IMR-90 (cell line): ENCODE data around the gene UGT1A4. TPM values are rescaled to one million over a fixed set of nuclear protein-coding genes. Genes with fewer than 3 reads are reported as not detected.

ENCODE experiments used
- ATAC-seq: fragments of 200-7000 bp; cut with Tn5 transposase; 2 replicates; pipeline ENCODE4 v1.9.1; 2020; ENCODE audit warnings: low read depth, mild to moderate bottlenecking, moderate library complexity
- BruUV-seq: library from RNA; stranded (reverse); fragments of 400-500 nt; replicated peaks from 2 replicates; lab custom pipeline; 2021; lab: Mats Ljungman, UMichigan
- CTCF ChIA-PET: fragments of 300-600 bp; formaldehyde crosslinking; extraction: SDS; loops from one replicate; lab custom pipeline; 2021; ENCODE audit warnings: antibody characterized with exemption; lab: Yijun Ruan, JAX
- POLR2A ChIA-PET: fragments of 300-600 bp; sonication (Branson Sonifier 250); formaldehyde crosslinking; loops from one replicate; lab custom pipeline; 2022; ENCODE audit warnings: antibody characterized with exemption; ENCODE audit not compliant: unreplicated experiment; lab: Charles Lee
- DNase-seq: peaks from one replicate; pipeline ENCODE4 v3.0.0; 2013
- H2AFZ ChIP-seq: replicated peaks from 2 replicates; pipeline ENCODE3; 2013; ENCODE audit warnings: low read length, mild to moderate bottlenecking; ENCODE audit not compliant: poor library complexity
- H2AK5ac ChIP-seq: 2 replicates; pipeline ENCODE4 v1.6.1; 2013; ENCODE audit warnings: low read depth, low read length, inconsistent platforms
- H2AK9ac ChIP-seq: replicated peaks from 2 replicates; pipeline ENCODE3; 2013; ENCODE audit warnings: mild to moderate bottlenecking, low read depth, low read length, moderate library complexity; ENCODE audit not compliant: poor library complexity
- H2BK120ac ChIP-seq: 2 replicates; pipeline ENCODE4 v1.6.1; 2013; ENCODE audit warnings: low read depth, low read length, inconsistent platforms
- H2BK15ac ChIP-seq: 3 replicates; pipeline ENCODE4 v1.6.1; 2013; ENCODE audit warnings: low read depth, low read length, inconsistent platforms
- H2BK20ac ChIP-seq: 2 replicates; pipeline ENCODE4 v1.6.1; 2013; ENCODE audit warnings: low read depth, mild to moderate bottlenecking, inconsistent platforms, low read length, moderate library complexity
- H2BK5ac ChIP-seq: 2 replicates; pipeline ENCODE4 v1.6.1; 2013; ENCODE audit warnings: mild to moderate bottlenecking, low read depth, low read length, inconsistent platforms; ENCODE audit not compliant: poor library complexity, severe bottlenecking
- H3K14ac ChIP-seq: replicated peaks from 2 replicates; pipeline ENCODE4 v1.6.1; 2013; ENCODE audit warnings: low read depth, low read length, inconsistent platforms
- H3K18ac ChIP-seq: 2 replicates; pipeline ENCODE4 v1.6.1; 2013; ENCODE audit warnings: low read depth, low read length, control low read depth
- H3K23ac ChIP-seq: 2 replicates; pipeline ENCODE4 v1.6.1; 2013; ENCODE audit warnings: low read depth, low read length, inconsistent platforms
- H3K27ac ChIP-seq: 2 replicates; pipeline ENCODE4 v1.5.1; 2013; ENCODE audit warnings: mild to moderate bottlenecking, control low read depth, low read length; ENCODE audit not compliant: insufficient read depth
- H3K27me3 ChIP-seq: 2 replicates; pipeline ENCODE4 v1.6.1; 2013; ENCODE audit warnings: low read length; ENCODE audit not compliant: control insufficient read depth, insufficient read depth
- H3K36me3 ChIP-seq: 2 replicates; pipeline ENCODE4 v1.6.1; 2013; ENCODE audit warnings: low read length, mixed read lengths; ENCODE audit not compliant: control insufficient read depth, insufficient read depth
- H3K4ac ChIP-seq: 2 replicates; pipeline ENCODE4 v1.6.1; 2013; ENCODE audit warnings: low read depth, low read length, inconsistent platforms
- H3K4me1 ChIP-seq: 2 replicates; pipeline ENCODE4 v1.6.1; 2013; ENCODE audit warnings: low read length, mixed read lengths; ENCODE audit not compliant: control insufficient read depth, insufficient read depth
- H3K4me2 ChIP-seq: 2 replicates; pipeline ENCODE4 v1.6.1; 2013; ENCODE audit warnings: low read depth, mild to moderate bottlenecking, control low read depth, low read length, moderate library complexity
- H3K4me3 ChIP-seq: 2 replicates; pipeline ENCODE4 v1.5.1; 2013; ENCODE audit warnings: low read depth, mild to moderate bottlenecking, control low read depth, low read length, moderate library complexity; ENCODE audit not compliant: insufficient read depth
- H3K56ac ChIP-seq: 2 replicates; pipeline ENCODE4 v1.6.1; 2013; ENCODE audit warnings: low read length, inconsistent platforms; ENCODE audit not compliant: insufficient read depth; ENCODE audit errors: extremely low read depth
- H3K79me1 ChIP-seq, 2 experiments: 2 replicates each; pipeline ENCODE4 v1.6.1; 2013; ENCODE audit warnings: low read length in 2 of 2, inconsistent platforms in 1 of 2, low read depth in 1 of 2
- H3K9ac ChIP-seq: 2 replicates; pipeline ENCODE4 v1.6.1; 2013; ENCODE audit warnings: low read depth, low read length, control low read depth
- H3K9me1 ChIP-seq: 2 replicates; pipeline ENCODE4 v1.6.1; 2013; ENCODE audit warnings: low read length, inconsistent platforms; ENCODE audit not compliant: insufficient read depth
- H3K9me3 ChIP-seq: 2 replicates; pipeline ENCODE4 v1.6.1; 2013; ENCODE audit warnings: low read length; ENCODE audit not compliant: control insufficient read depth, insufficient read depth
- H4K20me1 ChIP-seq: 2 replicates; pipeline ENCODE4 v1.6.1; 2013; ENCODE audit warnings: low read length, inconsistent platforms; ENCODE audit not compliant: insufficient read depth
- H4K5ac ChIP-seq: 2 replicates; pipeline ENCODE4 v1.6.1; 2013; ENCODE audit warnings: mild to moderate bottlenecking, low read depth, low read length, control low read depth
- H4K8ac ChIP-seq, 2 experiments: 2 replicates each; pipeline ENCODE4 v1.6.1; 2013; ENCODE audit warnings: low read depth in 2 of 2, low read length in 2 of 2, control low read depth in 1 of 2, inconsistent platforms in 1 of 2
- H4K91ac ChIP-seq: 2 replicates; pipeline ENCODE4 v1.6.1; 2013; ENCODE audit warnings: low read depth, low read length, inconsistent platforms; ENCODE audit not compliant: insufficient read depth
- BHLHE40 ChIP-seq: fragments of 150-350 bp; IDR thresholded peaks from 2 replicates; pipeline ENCODE4 v1.6.1; 2016; ENCODE audit warnings: mild to moderate bottlenecking, low read depth, low read length
- CEBPB ChIP-seq: IDR thresholded peaks from 2 replicates; pipeline ENCODE4 v1.6.1; 2012; ENCODE audit warnings: low read depth, low read length, improper control_type of control experiment
- CHD1 ChIP-seq: IDR thresholded peaks from 2 replicates; pipeline ENCODE4 v1.6.1; 2012; ENCODE audit warnings: low read depth, low read length, improper control_type of control experiment
- CTCF ChIP-seq: conservative IDR thresholded peaks from 2 replicates; pipeline ENCODE4 v1.5.1; 2012; ENCODE audit warnings: mild to moderate bottlenecking, low read depth, low read length, improper control_type of control experiment
- ELK1 ChIP-seq: fragments of 150-350 bp; IDR thresholded peaks from 2 replicates; pipeline ENCODE4 v1.6.1; 2016; ENCODE audit warnings: low read depth, mild to moderate bottlenecking, low read length, moderate library complexity, borderline replicate concordance
- FOS ChIP-seq: fragments of 150-350 bp; IDR thresholded peaks from 2 replicates; pipeline ENCODE4 v1.6.1; 2016; ENCODE audit warnings: low read depth, low read length
- MAFK ChIP-seq: IDR thresholded peaks from 2 replicates; pipeline ENCODE4 v1.6.1; 2012; ENCODE audit warnings: low read depth, low read length, improper control_type of control experiment
- MAZ ChIP-seq: IDR thresholded peaks from 2 replicates; pipeline ENCODE4 v1.6.1; 2012; ENCODE audit warnings: low read depth, mild to moderate bottlenecking, low read length, improper control_type of control experiment, moderate library complexity, borderline replicate concordance
- MXI1 ChIP-seq: IDR thresholded peaks from 2 replicates; pipeline ENCODE4 v1.6.1; 2012; ENCODE audit warnings: low read depth, mild to moderate bottlenecking, low read length, moderate library complexity, borderline replicate concordance
- POLR2A ChIP-seq: IDR thresholded peaks from 2 replicates; pipeline ENCODE4 v1.6.1; 2012; ENCODE audit warnings: mild to moderate bottlenecking, low read depth, low read length
- RAD21 ChIP-seq: IDR thresholded peaks from 2 replicates; pipeline ENCODE4 v1.6.1; 2012; ENCODE audit warnings: low read length, improper control_type of control experiment
- RCOR1 ChIP-seq: IDR thresholded peaks from 2 replicates; pipeline ENCODE4 v1.6.1; 2012; ENCODE audit warnings: mild to moderate bottlenecking, low read length, improper control_type of control experiment; ENCODE audit not compliant: insufficient replicate concordance
- RFX5 ChIP-seq: IDR thresholded peaks from 2 replicates; pipeline ENCODE4 v1.8.0; 2012; ENCODE audit warnings: low read depth, mild to moderate bottlenecking, low read length, moderate library complexity
- SMC3 ChIP-seq: fragments of 150-350 bp; IDR thresholded peaks from 2 replicates; pipeline ENCODE4 v1.6.1; 2016; ENCODE audit warnings: low read depth, mild to moderate bottlenecking, antibody characterized with exemption, low read length, moderate library complexity
- WGBS, 2 experiments: methylation state at CpG; one replicate each; pipeline versions ENCODE4 v1.1.5 to v1.1.7; 2013; ENCODE audit warnings: missing lambda C conversion rate in 2 of 2; ENCODE audit not compliant: insufficient read length in 1 of 2; ENCODE audit errors: extremely low coverage in 2 of 2; 5-methylcytosine and 5-hydroxymethylcytosine counted together
- dilution Hi-C: fragments of 300-500 bp; cut with HindIII; formaldehyde crosslinking; loops from one replicate; pipeline ENCODE4 v1.14.3; 2018; ENCODE audit warnings: low sequenced_read_pairs; ENCODE audit not compliant: unreplicated experiment
- in situ Hi-C: fragments of 300-500 bp; cut with MboI; formaldehyde crosslinking; loops from 3 replicates; pipeline ENCODE4 v1.14.3; 2019; ENCODE audit warnings: low sequenced_read_pairs, inconsistent platforms, mixed read lengths
- intact Hi-C: fragments of 100-400 bp; cut with micrococcal nuclease; formaldehyde crosslinking; loops from 2 replicates; pipeline ENCODE4 v1.10.0; 2022
- polyA plus RNA-seq, 3 experiments: library from polyadenylated mRNA; depleted of rRNA; stranded (reverse); fragments of >200 nt; gene quantifications; 2 replicates each; pipeline ENCODE4 v1.2.3, GENCODE V29; 2012; ENCODE audit warnings: low replicate concordance in 1 of 3
- total RNA-seq: library from RNA; depleted of rRNA; stranded (reverse); fragments of >200 nt; gene quantifications from 2 replicates; pipeline ENCODE4 v1.2.3, GENCODE V29; 2012
- TF ChIP-seq, protein P1 (sequence below): fragments of 150-350 bp; IDR thresholded peaks from 2 replicates; pipeline ENCODE4 v1.6.1; 2017; ENCODE audit warnings: mild to moderate bottlenecking, antibody characterized with exemption, low read length, low read depth

UGT1A4 gene
- total and polyA plus RNA-seq, 2 of the 4 experiments (the other 2 are of a cell fraction) = not detected

DNA sequence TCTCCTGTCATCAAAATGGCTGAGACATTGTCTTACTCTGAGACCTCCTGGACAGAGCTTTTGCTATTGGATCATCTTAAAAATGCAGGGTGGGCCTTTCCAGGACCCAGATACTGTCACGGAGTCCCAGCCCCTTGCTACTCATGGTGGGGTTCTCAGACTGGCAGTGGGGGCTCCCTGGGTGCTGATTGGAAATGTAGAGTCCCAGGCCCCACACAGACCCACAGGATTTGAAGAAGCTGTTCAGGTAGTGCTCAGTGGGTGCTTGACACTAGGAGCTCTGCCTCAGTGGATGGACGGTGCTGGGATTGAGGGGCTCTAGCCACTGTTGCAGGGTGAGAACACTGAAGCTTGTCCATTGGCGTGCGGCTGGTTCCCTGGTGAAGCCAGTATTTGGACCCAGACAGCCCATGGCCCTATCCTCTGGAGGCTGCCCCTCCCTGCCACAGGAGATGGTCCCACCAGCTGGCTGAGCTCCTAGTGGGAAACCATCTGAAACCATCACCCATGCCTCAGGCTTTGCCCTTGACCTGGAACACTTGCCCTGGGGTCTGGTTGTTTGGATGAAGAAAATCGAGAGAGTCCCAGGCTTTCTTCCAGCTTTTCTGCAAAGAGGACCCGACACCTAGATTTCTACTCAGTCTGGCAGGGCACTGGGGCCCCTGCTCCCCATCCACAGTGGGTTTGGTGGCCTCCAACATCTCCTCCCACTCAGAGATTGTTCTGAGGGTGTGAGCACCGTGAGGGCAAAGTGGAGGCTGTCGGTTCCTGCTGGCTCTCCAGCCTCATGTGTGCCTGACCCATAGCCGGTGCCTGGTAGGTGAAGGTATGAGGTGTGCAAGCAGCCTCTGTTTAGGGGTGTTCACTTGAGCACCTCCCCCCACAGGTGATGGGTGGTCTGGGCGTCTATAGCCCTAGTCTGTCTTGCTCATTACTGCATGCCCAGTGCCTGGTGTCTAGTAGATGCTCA is 89.7 kb downstream of the UGT1A4 start:
- no peak overlapping the region for H4K91ac ChIP-seq
- in situ Hi-C loops = no loop called here
- no TSS peak for BruUV-seq
- H4K8ac ChIP-seq = no peak overlapping the region
- H3K9me1 ChIP-seq = no peaks in the 10 kb centered on the region
- H4K5ac ChIP-seq = no peak overlapping the region
- no peaks in the 10 kb centered on the region for H3K9me3 ChIP-seq
- ChIA-PET POLR2A (no interaction called here), CTCF (no interaction called here)
- no peak overlapping the region for H3K56ac ChIP-seq
- no peaks in the 10 kb centered on the region for H3K79me1 ChIP-seq
- no peaks in the 10 kb centered on the region for H4K20me1 ChIP-seq
- H2BK5ac ChIP-seq = no peak overlapping the region
- intact Hi-C loops = no loop called here
- no peak overlapping the region for H3K27ac ChIP-seq
- no peak overlapping the region for H2BK15ac ChIP-seq
- no peak overlapping the region for H3K4me3 ChIP-seq
- H3K4ac ChIP-seq = no peak overlapping the region
- H2AK5ac ChIP-seq = no peak overlapping the region
- no peak overlapping the region for H2BK20ac ChIP-seq
- no peak overlapping the region for H3K14ac ChIP-seq
- no peak overlapping the region for H3K18ac ChIP-seq
- 73% methylated on average over 2 of the region's 10 CpGs; no CpG with 5 or more reads in 1 of the 2 experiments for whole genome bisulfite sequencing, 2 experiments
- no peaks in the 10 kb centered on the region for H3K4me1 ChIP-seq
- H3K23ac ChIP-seq = no peak overlapping the region
- no peak overlapping the region for H3K9ac ChIP-seq
- H2BK120ac ChIP-seq = no peak overlapping the region
- DNase-seq (no peak), ATAC-seq (no peak)
- dilution Hi-C loops = no loop called here
- H3K4me2 ChIP-seq = no peak overlapping the region
- H2AFZ ChIP-seq = no peak overlapping the region
- H3K36me3 ChIP-seq = no peaks in the 10 kb centered on the region
- no peak overlapping the region for H2AK9ac ChIP-seq
- H3K27me3 ChIP-seq = peaks cover 39% of the 10 kb centered on the region
- TF ChIP-seq POLR2A (no peak), MAZ (no peak), RAD21 (no peak), ELK1 (no peak), CHD1 (no peak), SMC3 (no peak), FOS (no peak), MAFK (no peak), MXI1 (no peak), RCOR1 (no peak), BHLHE40 (no peak), RFX5 (no peak), CEBPB (no peak), CTCF (no peak)
- TF ChIP-seq, protein P1, sequence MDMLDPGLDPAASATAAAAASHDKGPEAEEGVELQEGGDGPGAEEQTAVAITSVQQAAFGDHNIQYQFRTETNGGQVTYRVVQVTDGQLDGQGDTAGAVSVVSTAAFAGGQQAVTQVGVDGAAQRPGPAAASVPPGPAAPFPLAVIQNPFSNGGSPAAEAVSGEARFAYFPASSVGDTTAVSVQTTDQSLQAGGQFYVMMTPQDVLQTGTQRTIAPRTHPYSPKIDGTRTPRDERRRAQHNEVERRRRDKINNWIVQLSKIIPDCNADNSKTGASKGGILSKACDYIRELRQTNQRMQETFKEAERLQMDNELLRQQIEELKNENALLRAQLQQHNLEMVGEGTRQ = no peak
